KOPT-K1 (cell line): ENCODE measurements around the gene PAQR5.
"Not testable (repeated sequence)": the region's sequence is repeated elsewhere in the genome, so short reads cannot be mapped to it uniquely, and the experiment has no call there.

Experiments used
- H3K27ac ChIP-seq: fragments of 200-600 bp; sonication (generic); 2 replicates; pipeline ENCODE4 v1.5.1; 2016; ENCODE audit warnings: antibody characterized with exemption, mild to moderate bottlenecking, low read depth, low read length; ENCODE audit not compliant: poor library complexity, severe bottlenecking
- H3K36me3 ChIP-seq: fragments of 200-600 bp; sonication (generic); 2 replicates; pipeline ENCODE4 v1.5.1; 2017; ENCODE audit warnings: antibody characterized with exemption, mild to moderate bottlenecking, low read length, moderate library complexity; ENCODE audit not compliant: insufficient read depth
- H3K9me3 ChIP-seq: fragments of 200-600 bp; sonication (generic); 2 replicates; pipeline ENCODE4 v1.5.1; 2017; ENCODE audit warnings: antibody characterized with exemption, low read length, mild to moderate bottlenecking; ENCODE audit not compliant: insufficient read depth, poor library complexity, severe bottlenecking

The PAQR5 gene

GRCh38 chr15:69318033-69318432 is 19.3 kb downstream of the PAQR5 start:
- Histone ChIP-seq H3K36me3 (no peaks in the 10 kb centered on the region), H3K9me3 (no peaks in the 10 kb centered on the region), H3K27ac (no peak overlapping the region)

- Histone ChIP-seq H3K27ac (no peak overlapping the region), H3K36me3 (no peaks in the 10 kb centered on the region), H3K9me3 (no peaks in the 10 kb centered on the region)
Observed at GRCh38 chr15:69319384-69320375, 21.0 kb downstream of the PAQR5 start.

- no peaks in the 10 kb centered on the region for H3K9me3 ChIP-seq
- H3K27ac ChIP-seq, result no peak overlapping the region
- H3K36me3 ChIP-seq, result no peaks in the 10 kb centered on the region
Observed at GRCh38 chr15:69320977-69321554, 22.4 kb downstream of the PAQR5 start.

GRCh38 chr15:69323893-69324430 is 25.2 kb downstream of the PAQR5 start:
- no peak overlapping the region for H3K27ac ChIP-seq
- H3K9me3 ChIP-seq, result no peaks in the 10 kb centered on the region

DNA sequence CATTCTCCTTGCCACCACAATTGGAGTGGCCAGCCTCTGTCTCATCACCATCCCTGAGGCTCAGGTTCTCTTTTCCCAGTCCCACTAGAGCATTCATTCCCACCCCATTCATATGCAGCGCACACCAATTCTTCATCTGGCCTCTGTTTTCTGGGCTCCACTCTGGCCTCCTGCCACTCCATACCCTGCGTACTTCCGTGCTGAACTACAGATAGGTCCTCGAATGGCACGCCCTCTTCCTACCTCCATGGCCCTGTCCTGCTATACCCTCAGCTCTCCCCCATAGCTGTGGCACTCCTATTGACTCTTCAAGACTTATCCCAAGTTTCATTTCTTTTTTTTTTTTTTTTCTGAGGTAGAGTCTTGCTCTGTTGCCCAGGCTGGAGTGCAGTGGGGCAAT is 25.9 kb downstream of the PAQR5 start:
- H3K9me3 ChIP-seq, result no peaks in the 10 kb centered on the region
- H3K36me3 ChIP-seq, result no peaks in the 10 kb centered on the region
- H3K27ac ChIP-seq, result no peak overlapping the region

More at GRCh38 chr15:69323893-69324430, 25.2 kb downstream of the PAQR5 start:
- H3K36me3 ChIP-seq, result no peaks in the 10 kb centered on the region

DNA sequence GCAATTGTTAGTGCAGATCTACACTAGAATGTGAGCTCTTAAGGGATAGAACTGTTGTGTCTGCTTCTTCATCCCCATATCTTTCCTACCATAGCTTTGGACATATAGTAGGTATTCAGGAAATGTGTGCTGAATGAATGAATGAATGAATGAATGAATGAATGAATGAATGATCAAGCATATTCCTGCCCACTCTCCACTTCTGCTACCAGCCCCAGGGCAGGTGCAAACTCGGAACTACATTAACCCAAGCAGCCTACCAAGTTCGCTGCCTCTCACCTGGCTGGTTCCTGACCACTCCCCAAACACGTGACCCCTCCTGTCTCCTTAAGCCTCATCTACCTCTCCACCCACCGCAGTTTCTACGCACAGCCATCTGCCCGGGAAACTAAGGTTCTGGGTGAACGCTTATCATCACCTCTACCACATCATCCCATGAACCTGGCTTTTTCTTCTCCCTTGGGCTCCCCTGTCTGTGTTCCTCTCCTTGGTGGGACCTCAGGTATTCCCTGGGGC is 26.8 kb downstream of the PAQR5 start:
- H3K36me3 ChIP-seq, result no peaks in the 10 kb centered on the region
- no peak overlapping the region for H3K27ac ChIP-seq
- H3K9me3 ChIP-seq, result no peaks in the 10 kb centered on the region

DNA sequence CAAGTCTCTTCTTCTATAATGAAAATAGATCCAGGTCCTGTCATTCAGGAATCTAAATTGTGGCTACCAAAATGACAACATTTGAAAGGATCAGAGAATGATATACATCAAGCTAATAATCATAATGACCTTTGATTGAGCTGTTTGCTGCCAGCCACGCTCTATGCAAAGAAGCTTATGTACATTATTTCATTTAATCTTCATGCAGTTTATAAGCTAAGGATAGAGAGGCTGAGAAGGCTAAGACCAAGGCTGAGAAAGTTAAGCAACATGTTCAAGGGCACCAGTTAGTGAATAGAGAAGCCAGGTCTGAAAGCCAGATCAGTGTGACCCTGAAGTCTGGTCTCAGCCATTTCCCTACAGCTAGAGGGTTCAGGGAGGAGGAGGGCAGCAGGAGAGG is 29.4 kb downstream of the PAQR5 start:
- Histone ChIP-seq H3K36me3 (no peaks in the 10 kb centered on the region), H3K9me3 (no peaks in the 10 kb centered on the region), H3K27ac (no peak overlapping the region)

DNA sequence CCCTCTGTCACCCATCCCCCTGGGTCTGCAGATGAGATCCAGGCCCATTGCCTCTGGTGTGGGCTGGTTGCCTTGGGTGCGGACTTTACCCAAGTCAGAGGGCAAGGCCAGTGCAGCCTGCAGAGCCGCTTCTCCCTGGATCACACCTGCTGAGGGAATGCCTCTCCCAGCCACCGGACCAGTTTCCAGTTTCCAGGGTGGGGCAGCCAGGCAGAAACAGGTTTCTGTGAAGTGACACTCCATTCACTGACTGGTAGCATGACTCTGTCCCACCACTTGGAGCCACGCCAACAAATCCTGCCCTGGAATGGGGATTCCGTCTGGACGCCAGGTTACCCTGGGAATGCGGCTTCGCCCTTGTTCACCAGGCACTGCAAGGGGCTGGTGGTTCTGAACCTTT is 30.0 kb downstream of the PAQR5 start:
- H3K27ac ChIP-seq, result no peak overlapping the region
- no peaks in the 10 kb centered on the region for H3K36me3 ChIP-seq
- H3K9me3 ChIP-seq, result no peaks in the 10 kb centered on the region

GRCh38 chr15:69337138-69337537 is 38.4 kb downstream of the PAQR5 start:
- Histone ChIP-seq H3K9me3 (no peaks in the 10 kb centered on the region), H3K27ac (no peak overlapping the region), H3K36me3 (no peaks in the 10 kb centered on the region)

- H3K36me3 ChIP-seq, result no peaks in the 10 kb centered on the region
Observed at GRCh38 chr15:69338535-69339213, 40.0 kb downstream of the PAQR5 start.

GRCh38 chr15:69339214-69339543 is 40.5 kb downstream of the PAQR5 start:
- H3K9me3 ChIP-seq, H3K27ac ChIP-seq, H3K36me3 ChIP-seq: not testable (repeated sequence)

More at GRCh38 chr15:69338535-69339213, 40.0 kb downstream of the PAQR5 start:
- Histone ChIP-seq H3K27ac (no peak overlapping the region), H3K9me3 (no peaks in the 10 kb centered on the region)

DNA sequence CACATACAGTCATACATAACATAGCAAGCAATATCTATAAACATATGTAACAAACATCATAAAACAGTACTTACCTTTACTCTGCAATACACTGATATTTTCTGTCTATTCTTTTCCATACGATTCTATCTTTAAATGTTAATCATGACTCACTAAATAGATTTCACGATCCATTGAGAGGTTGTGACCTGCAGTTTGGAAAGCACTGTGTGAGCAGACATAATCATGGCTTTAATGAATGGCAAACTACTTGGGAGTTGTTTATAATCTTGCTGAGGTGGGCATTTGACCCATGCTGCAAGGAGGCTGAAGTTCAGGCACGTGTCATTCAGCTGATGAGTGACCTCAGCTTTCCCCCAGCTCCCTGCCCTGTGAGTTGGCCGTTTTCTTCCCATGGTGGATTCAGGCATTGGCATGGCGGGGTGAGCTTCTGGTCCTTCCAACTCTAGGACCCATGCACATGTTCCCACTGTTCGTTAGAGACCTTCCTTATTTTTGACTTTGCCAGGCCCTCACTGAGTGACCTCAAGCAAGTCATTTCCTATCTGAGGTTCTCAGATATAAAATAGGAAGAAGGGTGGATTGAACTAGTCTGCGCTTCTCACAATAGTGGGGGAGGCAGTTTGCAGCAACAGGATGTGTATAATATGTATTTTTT is 41.7 kb downstream of the PAQR5 start:
- Histone ChIP-seq H3K27ac (no peak overlapping the region), H3K9me3 (no peaks in the 10 kb centered on the region), H3K36me3 (no peaks in the 10 kb centered on the region)

GRCh38 chr15:69341356-69341755 is 42.6 kb downstream of the PAQR5 start:
- H3K9me3 ChIP-seq, result no peaks in the 10 kb centered on the region
- H3K36me3 ChIP-seq, result no peaks in the 10 kb centered on the region
- no peak overlapping the region for H3K27ac ChIP-seq

GRCh38 chr15:69342460-69343076 is 43.9 kb downstream of the PAQR5 start:
- H3K36me3 ChIP-seq, result no peaks in the 10 kb centered on the region
- H3K27ac ChIP-seq, result no peak overlapping the region
- no peaks in the 10 kb centered on the region for H3K9me3 ChIP-seq
